Activated CD4-positive, alpha-beta T cell treated with anti-CD3 and anti-CD28 coated beads for 24 hours (primary cell): Measurements from ENCODE around the gene LSM2.
"Not testable (repeated sequence)": the region's sequence is repeated elsewhere in the genome, so short reads cannot be mapped to it uniquely, and the experiment has no call there.

Experiments used
- DNase-seq, 2 donors: peaks; one replicate each; pipeline ENCODE4 v3.0.0-alpha.2; 2020; ENCODE audit warnings: low read depth in 2 of 2

Gene LSM2

GRCh38 chr6:31806470-31807272, at the start of gene LSM2:
Gene LSM2, minus strand, starts transcription at chr6:31806966. Its CDS starts 209 bp downstream, at chr6:31806757.
- DNase-seq, result peak; percentile 95 to 98

GRCh38 chr6:31851980-31852718, 45.4 kb upstream of the LSM2 start:
- not testable (repeated sequence) for DNase-seq

GRCh38 chr6:31851485-31851832, 44.7 kb upstream of the LSM2 start:
- DNase-seq, result no peak

GRCh38 chr6:31850765-31851484, 44.2 kb upstream of the LSM2 start:
- no peak for DNase-seq

- no peak for DNase-seq
Measured at GRCh38 chr6:31847276-31847978, 40.7 kb upstream of the LSM2 start.

- no peak for DNase-seq
Measured at GRCh38 chr6:31844507-31844906, 37.7 kb upstream of the LSM2 start.

GRCh38 chr6:31842053-31842452, 35.3 kb upstream of the LSM2 start:
- no peak for DNase-seq

- DNase-seq, result not testable (repeated sequence)
Measured at GRCh38 chr6:31839779-31840126, 33.0 kb upstream of the LSM2 start.

GRCh38 chr6:31838968-31839367, 32.2 kb upstream of the LSM2 start:
- no peak for DNase-seq

- not testable (repeated sequence) for DNase-seq
Measured at GRCh38 chr6:31838114-31838553, 31.4 kb upstream of the LSM2 start.

GRCh38 chr6:31837369-31838113, 30.8 kb upstream of the LSM2 start:
- DNase-seq, result no peak

GRCh38 chr6:31836474-31837368, 30.0 kb upstream of the LSM2 start:
- DNase-seq, result no peak

GRCh38 chr6:31836047-31836473, 29.3 kb upstream of the LSM2 start:
- no peak for DNase-seq

- peak; percentile 66 to 72 for DNase-seq
Measured at GRCh38 chr6:31834367-31835250, 27.8 kb upstream of the LSM2 start.

GRCh38 chr6:31831350-31832215, 24.8 kb upstream of the LSM2 start:
- DNase-seq, result no peak

GRCh38 chr6:31830886-31831335, 24.1 kb upstream of the LSM2 start:
- DNase-seq, result no peak

GRCh38 chr6:31829633-31830283, 23.0 kb upstream of the LSM2 start:
- DNase-seq, result no peak
